Spleen (tissue), 7 donors: ENCODE measurements around the gene XIRP1.

Experiments
- CTCF ChIP-seq, 11 experiments: fragments of 200-600 bp in 7 of 11; fragments of 450-650 bp in 4 of 11; sonication (generic) in 4 of 11; IDR thresholded peaks in 8 of 11; conservative IDR thresholded peaks in 3 of 11; 1 replicate in 7 of 11; 2 replicates in 4 of 11; pipeline versions ENCODE4 v1.4.0 to v1.8.0; 2016 to 2021; ENCODE audit warnings: antibody characterized with exemption in 11 of 11, inconsistent platforms in 4 of 11, mild to moderate bottlenecking in 1 of 11
- POLR2A ChIP-seq, 3 donors: fragments of 450-650 bp; IDR thresholded peaks; one replicate each; pipeline ENCODE4 v1.5.1; 2017; ENCODE audit warnings: antibody characterized with exemption in 3 of 3, mild to moderate bottlenecking in 1 of 3
- donor health status: DM: no; HTN: no; CAD: no; lungs with moderate emphysema.
- donor health status: DM: no; HTN: no; CAD: no.
- donor health status: DM: no; HTN: no; CAD: no.

DNA sequence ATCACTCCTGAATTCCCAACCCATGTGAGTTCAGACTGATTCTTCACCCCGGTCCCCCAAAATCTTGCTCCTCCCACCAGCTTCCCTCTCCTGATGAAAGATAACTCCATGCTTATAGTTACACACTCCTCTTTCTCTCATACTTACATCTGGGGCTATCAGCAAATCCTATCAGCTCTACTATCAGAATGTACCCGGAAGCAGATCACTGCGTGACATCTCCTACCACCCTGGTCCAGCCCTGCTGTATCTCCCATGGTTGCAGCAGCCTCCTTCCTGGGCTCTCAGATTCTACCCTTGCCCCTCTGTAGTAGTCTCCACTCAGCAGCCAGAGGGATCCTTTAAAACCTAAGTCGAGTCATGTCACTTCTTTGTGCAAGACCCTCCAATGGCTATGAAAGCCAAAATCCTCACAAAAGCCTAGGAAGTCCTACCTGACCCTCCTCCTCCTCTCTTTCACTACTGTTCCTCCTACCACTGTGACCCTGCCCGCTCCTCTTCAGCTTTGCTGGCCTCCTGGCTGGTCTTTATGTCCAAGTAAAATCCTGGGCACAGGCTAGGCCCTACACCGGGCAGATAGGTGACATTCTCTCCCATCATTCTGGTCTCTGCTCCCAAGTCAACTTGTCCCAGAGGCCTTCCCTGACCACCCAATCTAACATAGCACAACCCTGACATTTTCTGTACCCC lies 16.2 kb downstream of the XIRP1 start:
- no peak for TF ChIP-seq CTCF (IDR thresholded peaks at IDR 0.05 in 8 of 11, conservative IDR thresholded peaks at IDR 0.05 in 3 of 11)
- TF ChIP-seq POLR2A (IDR thresholded peaks at IDR 0.05): no peak
